GM18526 (cell line): ENCODE data around the gene TLE1.

Experiments used
- POLR2A ChIP-seq: IDR thresholded peaks from 3 replicates; pipeline ENCODE4 v1.6.1; 2011; ENCODE audit not compliant: insufficient read length; ENCODE audit errors: extremely low read depth

TLE1 gene

GRCh38 chr9:81542118-81542889, 147.0 kb downstream of the TLE1 start:
- TF ChIP-seq POLR2A = no peak

- no peak for TF ChIP-seq POLR2A
Measured at GRCh38 chr9:81540142-81540710, 149.1 kb downstream of the TLE1 start.

- no peak for TF ChIP-seq POLR2A
Measured at GRCh38 chr9:81539317-81539716, 150.0 kb downstream of the TLE1 start.

GRCh38 chr9:81538890-81539289, 150.5 kb downstream of the TLE1 start:
- no peak for TF ChIP-seq POLR2A

GRCh38 chr9:81537964-81538363, 151.4 kb downstream of the TLE1 start:
- no peak for TF ChIP-seq POLR2A

- no peak for TF ChIP-seq POLR2A
Measured at GRCh38 chr9:81536242-81537025, 152.9 kb downstream of the TLE1 start.

DNA sequence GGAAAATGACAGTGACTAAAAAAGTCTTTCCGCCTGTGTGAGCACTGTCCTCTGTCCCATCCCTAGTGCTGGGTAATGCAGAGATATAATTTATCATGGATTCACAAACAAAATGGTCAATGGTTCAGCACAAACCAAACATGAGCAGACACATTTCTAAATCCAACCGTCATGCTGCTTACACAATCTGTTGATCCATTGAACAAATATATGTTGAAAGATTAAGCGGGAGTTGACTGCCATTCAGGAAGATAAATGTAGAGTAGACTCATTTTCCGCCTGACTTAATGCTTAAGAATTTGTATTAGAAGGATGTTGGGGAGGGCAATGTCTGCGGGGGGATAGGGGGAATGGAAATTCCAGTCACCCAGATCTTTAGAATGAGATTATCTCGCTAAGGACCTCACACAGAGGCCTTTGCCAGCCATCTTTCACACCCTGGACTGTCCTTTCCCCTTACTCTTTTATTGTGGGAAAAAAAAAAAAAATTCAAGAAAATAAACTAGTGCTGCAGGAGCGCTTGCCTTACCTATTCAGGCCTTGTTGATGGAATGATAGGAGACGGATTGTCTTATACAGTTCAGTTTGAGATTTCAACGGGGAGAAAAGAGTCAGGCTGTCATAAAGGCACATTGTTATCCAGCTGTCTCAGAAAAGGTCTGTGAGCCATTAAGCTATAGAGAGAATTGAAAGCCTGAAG, 153.7 kb downstream of the TLE1 start:
- no peak for TF ChIP-seq POLR2A

DNA sequence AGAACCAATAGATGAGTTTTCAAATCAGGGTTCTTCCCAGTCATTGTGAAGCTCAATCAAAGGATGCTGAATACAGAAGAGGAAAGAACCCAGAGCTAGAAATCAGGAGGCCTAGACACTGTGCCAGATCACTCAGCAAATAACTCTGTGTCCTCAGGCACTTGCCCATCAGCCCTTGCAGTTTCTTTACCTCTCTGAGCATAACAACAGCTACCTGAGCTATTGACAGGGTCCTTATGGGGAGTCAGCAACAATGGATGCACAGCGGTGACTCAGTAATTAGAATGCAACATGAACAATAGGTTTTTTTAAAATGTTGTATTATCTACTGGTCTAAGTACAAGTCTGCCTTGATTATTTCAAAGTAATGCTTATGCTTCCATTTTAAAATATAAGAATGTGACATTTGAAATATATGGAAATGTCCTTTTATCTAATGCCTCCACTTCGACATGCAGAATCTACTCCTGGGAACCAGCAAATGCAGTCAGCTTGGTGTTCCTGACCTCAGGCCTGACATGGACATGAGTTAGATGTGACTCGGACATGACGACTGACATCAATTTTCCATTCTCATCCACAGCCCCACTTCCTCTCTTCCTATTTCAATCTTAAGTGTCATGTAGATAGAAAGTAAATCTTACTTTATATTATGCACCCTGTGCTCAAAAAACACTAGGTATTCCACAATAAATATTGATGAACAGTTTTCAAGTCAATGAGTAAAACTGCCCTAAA, 155.0 kb downstream of the TLE1 start:
- no peak for TF ChIP-seq POLR2A
